ENCODE results near the gene AMACR.
"Not testable (repeated sequence)": the region's sequence is repeated elsewhere in the genome, so short reads cannot be mapped to it uniquely, and the experiment has no call there.

The AMACR gene

DNA sequence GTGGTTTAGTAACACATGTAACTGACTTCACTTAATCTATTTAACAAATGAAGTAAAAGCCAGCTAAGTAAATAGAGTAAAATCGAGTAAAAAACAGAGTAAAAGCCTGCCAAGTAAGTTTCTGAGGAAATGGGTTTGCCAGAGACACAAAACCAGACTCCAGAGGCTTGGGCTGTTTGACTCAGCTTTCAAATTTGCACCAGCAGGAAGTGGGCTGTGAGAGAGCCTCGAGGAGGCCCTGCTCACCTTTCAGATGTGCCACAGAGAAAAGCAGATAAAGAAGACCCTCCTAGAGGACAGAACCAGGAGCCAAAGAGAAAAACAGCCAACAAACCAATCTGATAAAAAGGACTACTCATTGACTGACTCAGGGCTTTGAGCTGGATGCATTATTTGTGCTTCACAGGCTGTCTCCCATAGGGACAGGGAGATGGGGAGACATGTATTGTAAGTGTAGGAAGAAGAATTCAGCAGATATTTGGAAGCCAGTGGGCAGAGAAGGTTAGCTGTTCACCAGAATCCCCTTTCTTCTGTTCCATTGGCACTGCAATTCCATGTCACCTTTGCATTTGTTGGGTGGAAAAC, 14.4 kb upstream of the AMACR start:
- Mint-ChIP-seq H3K9me3 (ENCODE audit: low read depth) (no peaks in the 10 kb centered on the region), H3K27ac (peak overlapping the region; percentile 92), H3K4me3 (peak overlapping the region; percentile 48), H3K36me3 (peaks cover 16% of the 10 kb centered on the region), H3K27me3 (no peaks in the 10 kb centered on the region), H3K4me1 (ENCODE audit: low read depth) (peaks cover 23% of the 10 kb centered on the region)

DNA sequence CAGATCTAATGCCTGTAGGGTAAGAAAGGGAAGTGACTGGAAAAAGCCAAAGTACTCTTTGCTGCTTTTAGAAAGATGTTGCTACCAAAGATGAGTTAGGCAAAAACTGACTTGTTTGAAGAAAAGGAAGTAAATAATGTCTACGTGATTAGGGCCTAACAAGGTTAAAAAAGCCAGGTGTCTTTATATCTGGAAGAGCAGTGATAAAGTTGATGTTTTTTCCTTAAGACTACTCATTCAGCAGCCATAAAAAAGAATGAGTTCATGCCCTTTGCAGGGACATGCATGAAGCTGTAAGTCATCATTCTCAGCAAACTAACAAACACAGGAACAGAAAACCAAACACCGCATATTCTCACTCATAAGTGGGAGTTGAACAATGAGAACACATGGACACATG, 13.5 kb upstream of the AMACR start:
- Mint-ChIP-seq H3K4me3 (peak overlapping the region; percentile 33), H3K36me3 (peaks cover 16% of the 10 kb centered on the region), H3K4me1 (ENCODE audit: low read depth) (peaks cover 23% of the 10 kb centered on the region), H3K9me3 (ENCODE audit: low read depth) (no peaks in the 10 kb centered on the region), H3K27ac (peak overlapping the region; percentile 92), H3K27me3 (no peaks in the 10 kb centered on the region)

DNA sequence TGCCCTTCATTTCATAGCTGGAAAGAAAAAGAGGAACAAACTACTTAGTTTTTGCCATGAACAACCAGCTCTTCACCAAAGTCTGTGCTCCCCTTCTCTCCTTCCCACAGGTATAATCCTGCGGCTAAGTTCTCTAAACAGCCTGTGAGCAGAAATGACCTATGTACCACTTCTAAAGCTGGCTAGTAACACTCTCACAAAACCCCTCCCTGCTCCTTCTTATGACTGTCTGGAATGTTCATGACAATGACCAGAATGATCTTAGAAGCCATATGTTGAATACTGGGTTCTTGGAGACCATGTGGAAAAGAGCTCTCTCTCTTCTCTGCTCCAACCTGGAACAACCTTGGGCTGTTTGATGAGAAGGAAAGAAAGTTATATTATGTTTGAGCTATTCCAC, 12.9 kb upstream of the AMACR start:
- H3K4me3 Mint-ChIP-seq, result no peak overlapping the region
- H3K27ac Mint-ChIP-seq, result no peak overlapping the region
- no peaks in the 10 kb centered on the region for H3K9me3 Mint-ChIP-seq (ENCODE audit: low read depth)
- peaks cover 14% of the 10 kb centered on the region for H3K36me3 Mint-ChIP-seq
- no peaks in the 10 kb centered on the region for H3K27me3 Mint-ChIP-seq
- peaks cover 23% of the 10 kb centered on the region for H3K4me1 Mint-ChIP-seq (ENCODE audit: low read depth)

DNA sequence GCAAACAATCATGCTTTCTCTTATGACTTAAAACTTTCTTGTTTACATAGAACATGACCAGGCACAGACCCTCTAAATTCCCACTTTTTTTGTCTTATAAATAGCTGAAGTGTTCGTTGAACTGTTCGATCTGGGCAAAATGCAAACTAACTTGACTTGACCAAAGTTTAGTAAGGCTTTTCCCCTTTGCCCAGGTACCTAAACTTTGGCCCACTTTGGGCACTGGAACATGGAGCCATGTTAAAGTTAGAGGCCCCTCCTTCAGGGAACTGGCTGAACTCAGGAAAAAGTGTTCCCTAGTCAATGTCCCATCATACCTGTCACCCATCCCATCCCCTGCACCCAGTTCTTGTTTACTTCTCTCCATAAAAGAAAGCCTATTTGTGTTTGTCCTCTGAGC, 9.4 kb upstream of the AMACR start:
- peaks cover 13% of the 10 kb centered on the region for H3K36me3 Mint-ChIP-seq
- H3K9me3 Mint-ChIP-seq (ENCODE audit: low read depth), result peaks cover 6% of the 10 kb centered on the region
- no peak overlapping the region for H3K4me3 Mint-ChIP-seq
- no peak overlapping the region for H3K27ac Mint-ChIP-seq
- H3K27me3 Mint-ChIP-seq, result no peaks in the 10 kb centered on the region
- H3K4me1 Mint-ChIP-seq (ENCODE audit: low read depth), result peaks cover 14% of the 10 kb centered on the region

DNA sequence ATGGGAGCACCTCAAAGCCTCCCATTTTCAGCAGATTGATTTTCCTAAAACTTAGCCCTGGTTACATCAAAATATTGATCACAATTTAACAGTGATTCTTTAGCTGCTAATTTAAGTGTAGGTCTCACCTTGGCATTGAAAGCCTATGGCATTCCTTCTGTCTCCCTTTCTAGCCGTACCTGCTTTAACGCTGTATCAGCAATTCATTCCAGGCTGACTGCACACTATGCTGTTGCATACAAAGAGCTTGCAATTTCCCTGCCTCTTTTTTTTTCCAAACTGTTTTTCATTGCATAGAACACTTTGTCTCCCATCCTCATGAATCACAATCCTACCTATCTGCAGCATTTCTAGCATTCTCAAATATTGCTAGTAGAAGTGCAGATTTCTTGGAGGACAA, 8.9 kb upstream of the AMACR start:
- H3K4me1 Mint-ChIP-seq (ENCODE audit: low read depth), result peaks cover 9% of the 10 kb centered on the region
- no peak overlapping the region for H3K27ac Mint-ChIP-seq
- no peak overlapping the region for H3K4me3 Mint-ChIP-seq
- peaks cover 11% of the 10 kb centered on the region for H3K36me3 Mint-ChIP-seq
- H3K27me3 Mint-ChIP-seq, result no peaks in the 10 kb centered on the region
- H3K9me3 Mint-ChIP-seq (ENCODE audit: low read depth), result peaks cover 6% of the 10 kb centered on the region

DNA sequence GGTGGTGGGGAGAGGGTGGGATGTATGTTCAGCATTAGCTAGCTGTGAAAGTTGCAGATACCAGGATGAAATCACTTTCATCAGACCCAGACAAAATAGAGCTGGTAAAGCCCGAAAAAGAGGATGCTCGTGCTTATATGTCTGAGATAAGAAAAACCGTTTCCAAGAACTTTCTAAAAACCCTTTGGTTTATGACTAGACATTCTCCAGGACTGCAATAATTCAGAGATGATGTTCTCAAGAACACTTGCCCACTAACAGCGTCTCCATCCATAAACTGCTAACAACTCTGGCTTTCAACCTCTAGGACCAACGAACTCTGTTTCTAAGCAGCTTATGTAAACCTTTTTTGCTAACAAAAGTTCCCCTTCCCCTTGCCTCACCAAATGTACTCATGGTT, 8.4 kb upstream of the AMACR start:
- Mint-ChIP-seq H3K36me3 (peaks cover 8% of the 10 kb centered on the region), H3K27ac (no peak overlapping the region), H3K4me1 (ENCODE audit: low read depth) (peaks cover 4% of the 10 kb centered on the region), H3K27me3 (no peaks in the 10 kb centered on the region), H3K4me3 (no peak overlapping the region), H3K9me3 (ENCODE audit: low read depth) (peaks cover 6% of the 10 kb centered on the region)

DNA sequence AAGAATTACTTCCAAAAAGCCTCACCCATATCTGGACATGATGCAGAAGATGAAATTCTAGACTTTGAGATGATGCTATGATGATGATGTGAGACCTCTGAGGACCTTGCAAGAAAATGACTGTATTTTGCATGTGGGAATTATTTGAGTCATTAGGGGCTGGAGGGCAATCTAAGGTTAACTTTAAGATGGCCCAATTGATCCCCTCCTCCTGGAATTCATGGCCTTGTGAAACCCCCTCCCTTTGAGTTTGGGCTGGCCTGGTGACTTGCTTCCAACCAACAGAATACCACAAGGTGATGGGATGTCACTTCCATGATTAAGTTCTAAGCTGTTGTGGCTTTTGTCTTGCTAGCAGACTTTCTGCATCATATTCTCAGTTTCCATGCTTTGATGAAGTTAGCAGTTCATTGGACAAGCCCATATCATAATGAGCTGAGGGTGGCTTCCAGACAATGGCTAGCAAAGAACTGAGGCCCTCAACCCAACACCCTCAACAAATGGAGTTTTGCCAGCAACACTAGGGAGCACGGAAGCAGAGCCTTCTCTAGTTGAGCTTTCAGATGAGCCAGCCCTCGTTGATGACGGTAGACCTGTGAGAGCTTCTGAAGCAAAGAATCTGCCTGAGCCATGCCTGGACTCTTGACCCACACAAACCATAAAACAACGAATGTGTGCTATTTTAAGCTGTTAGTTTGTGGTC, 7.4 kb upstream of the AMACR start:
- Mint-ChIP-seq H3K27me3 (no peaks in the 10 kb centered on the region), H3K4me3 (no peak overlapping the region), H3K27ac (no peak overlapping the region), H3K9me3 (ENCODE audit: low read depth) (peaks cover 6% of the 10 kb centered on the region), H3K4me1 (ENCODE audit: low read depth) (no peaks in the 10 kb centered on the region), H3K36me3 (peaks cover 7% of the 10 kb centered on the region)

DNA sequence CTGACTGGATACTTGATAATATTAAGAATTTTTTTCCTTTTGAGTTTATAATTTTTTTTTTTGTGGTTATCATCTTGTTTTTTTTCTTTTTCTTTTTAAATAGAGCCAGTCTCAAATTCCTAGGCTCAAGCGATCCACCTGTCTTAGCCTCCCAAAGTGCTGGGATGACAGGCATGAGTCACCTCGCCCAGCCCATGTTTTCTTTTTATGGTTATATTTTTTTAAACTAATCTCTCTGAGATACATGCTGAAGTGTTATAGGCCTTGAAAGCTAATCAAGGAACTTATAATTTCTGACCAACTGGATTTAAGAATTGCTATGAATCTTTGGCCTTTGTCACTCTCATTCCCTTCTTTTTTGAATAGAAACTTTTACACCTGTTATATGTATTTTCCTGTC, 6.8 kb upstream of the AMACR start:
- Mint-ChIP-seq H3K4me1 (ENCODE audit: low read depth) (no peaks in the 10 kb centered on the region), H3K27ac (no peak overlapping the region), H3K4me3 (no peak overlapping the region), H3K36me3 (peaks cover 6% of the 10 kb centered on the region), H3K9me3 (ENCODE audit: low read depth) (peaks cover 6% of the 10 kb centered on the region), H3K27me3 (no peaks in the 10 kb centered on the region)

DNA sequence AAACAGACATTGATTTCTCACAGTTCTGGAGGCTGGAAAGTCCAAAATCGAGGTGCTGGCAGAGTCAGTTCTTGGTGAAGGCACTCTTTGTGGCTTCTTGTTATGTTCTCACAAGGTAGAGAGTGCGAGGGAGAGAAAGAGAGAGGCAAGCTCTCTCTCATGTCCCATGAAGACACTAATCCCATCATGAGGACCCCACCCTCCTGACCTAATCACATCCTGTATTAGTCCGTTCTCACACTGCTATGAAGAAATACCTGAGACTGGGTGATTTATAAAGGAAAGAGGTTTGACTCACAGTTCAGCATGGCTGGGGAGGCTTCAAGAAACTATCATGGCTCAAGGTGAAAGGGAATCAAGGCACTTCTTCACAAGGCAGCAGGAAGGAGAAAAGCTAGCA, 5.7 kb upstream of the AMACR start:
- peaks cover 7% of the 10 kb centered on the region for H3K4me1 Mint-ChIP-seq (ENCODE audit: low read depth)
- H3K27ac Mint-ChIP-seq, result no peak overlapping the region
- peaks cover 6% of the 10 kb centered on the region for H3K9me3 Mint-ChIP-seq (ENCODE audit: low read depth)
- no peak overlapping the region for H3K4me3 Mint-ChIP-seq
- H3K27me3 Mint-ChIP-seq, result no peaks in the 10 kb centered on the region
- peaks cover 2% of the 10 kb centered on the region for H3K36me3 Mint-ChIP-seq

DNA sequence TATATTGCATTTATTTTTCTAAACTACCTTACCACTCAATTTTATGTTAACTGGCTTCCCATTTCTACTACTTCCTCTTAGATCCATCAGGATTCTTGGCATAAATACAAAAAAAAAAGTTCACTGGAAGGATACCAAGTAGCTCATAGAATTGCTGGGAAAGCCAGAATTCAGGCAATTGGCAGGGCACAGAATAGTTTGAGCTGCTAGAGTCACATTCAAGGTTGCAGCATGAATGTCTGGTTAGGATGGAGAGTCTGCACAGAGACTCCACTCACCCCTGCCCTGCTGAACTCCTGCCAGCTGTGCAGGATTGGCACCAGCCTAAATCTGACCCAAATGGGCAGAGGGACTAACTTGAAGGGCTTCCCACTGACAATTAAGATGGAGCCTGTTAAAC, 4.9 kb upstream of the AMACR start:
- H3K4me1 Mint-ChIP-seq (ENCODE audit: low read depth), result peaks cover 10% of the 10 kb centered on the region
- H3K27me3 Mint-ChIP-seq, result no peaks in the 10 kb centered on the region
- H3K27ac Mint-ChIP-seq, result no peak overlapping the region
- no peak overlapping the region for H3K4me3 Mint-ChIP-seq
- H3K36me3 Mint-ChIP-seq, result peaks cover 2% of the 10 kb centered on the region
- H3K9me3 Mint-ChIP-seq (ENCODE audit: low read depth), result peaks cover 6% of the 10 kb centered on the region

DNA sequence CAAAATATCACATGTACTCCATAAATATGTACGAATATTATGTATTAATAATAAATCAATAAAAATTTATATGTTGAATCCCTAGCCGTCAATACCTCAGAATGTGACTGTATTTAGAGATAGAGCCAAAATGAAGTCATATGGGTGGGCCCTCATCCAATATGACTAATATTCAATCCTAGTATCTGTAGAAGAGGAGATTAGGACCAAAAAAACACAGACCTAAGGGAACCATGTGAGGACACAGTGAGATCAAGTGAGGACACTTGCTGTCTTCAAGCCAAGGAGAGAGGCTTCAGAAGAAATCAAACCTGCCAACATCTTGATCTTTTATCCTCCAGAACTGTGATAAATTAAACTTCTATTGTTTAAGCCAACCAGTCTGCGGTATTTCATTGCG, 3.7 kb upstream of the AMACR start:
- H3K9me3 Mint-ChIP-seq (ENCODE audit: low read depth), result peaks cover 6% of the 10 kb centered on the region
- peaks cover 18% of the 10 kb centered on the region for H3K4me1 Mint-ChIP-seq (ENCODE audit: low read depth)
- peaks cover 2% of the 10 kb centered on the region for H3K36me3 Mint-ChIP-seq
- no peak overlapping the region for H3K27ac Mint-ChIP-seq
- H3K27me3 Mint-ChIP-seq, result no peaks in the 10 kb centered on the region
- H3K4me3 Mint-ChIP-seq, result no peak overlapping the region

DNA sequence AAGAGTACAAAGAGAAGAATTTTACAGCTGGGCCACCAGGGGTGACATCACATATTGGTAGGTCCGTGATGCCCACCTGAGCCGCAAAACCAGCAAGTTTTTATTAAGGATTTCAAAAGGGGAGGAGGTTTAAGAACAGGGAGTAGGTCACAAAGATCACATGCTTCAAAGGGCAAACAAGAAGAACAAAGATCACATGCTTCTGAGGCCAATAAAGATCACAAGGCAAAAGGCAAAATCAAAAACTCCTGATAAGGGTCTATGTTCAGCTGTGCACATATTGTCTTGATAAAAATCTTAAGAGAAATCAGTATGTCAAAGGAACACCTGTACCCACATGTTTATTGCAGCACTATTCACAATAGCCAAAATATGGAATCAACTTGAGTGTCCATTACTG, 2.3 kb upstream of the AMACR start:
- peaks cover 25% of the 10 kb centered on the region for H3K4me1 Mint-ChIP-seq (ENCODE audit: low read depth)
- H3K27ac Mint-ChIP-seq; H3K9me3 Mint-ChIP-seq (ENCODE audit: low read depth); H3K4me3 Mint-ChIP-seq; H3K27me3 Mint-ChIP-seq; H3K36me3 Mint-ChIP-seq: not testable (repeated sequence)

DNA sequence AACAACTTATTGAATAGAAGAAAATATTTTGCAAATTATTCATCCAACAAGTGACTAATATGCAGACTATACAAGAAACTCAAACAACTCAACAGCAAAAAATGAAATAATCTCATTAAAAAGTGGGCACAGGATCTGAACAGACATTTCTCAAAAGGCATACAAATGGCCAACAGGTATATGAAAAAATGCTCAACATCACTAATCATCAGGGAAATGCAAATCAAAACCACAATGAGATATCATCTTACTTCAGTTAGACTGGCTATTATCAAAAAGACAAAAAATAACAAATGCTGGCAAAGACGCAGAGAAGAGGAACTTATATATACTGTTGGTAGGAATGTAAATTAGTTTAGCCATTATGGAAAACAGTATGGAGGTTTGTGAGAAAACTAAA, 1.8 kb upstream of the AMACR start:
- Mint-ChIP-seq H3K27me3 (no peaks in the 10 kb centered on the region), H3K4me3 (peak overlapping the region; percentile 20), H3K4me1 (ENCODE audit: low read depth) (peaks cover 27% of the 10 kb centered on the region), H3K27ac (no peak overlapping the region), H3K9me3 (ENCODE audit: low read depth) (peaks cover 6% of the 10 kb centered on the region), H3K36me3 (no peaks in the 10 kb centered on the region)

DNA sequence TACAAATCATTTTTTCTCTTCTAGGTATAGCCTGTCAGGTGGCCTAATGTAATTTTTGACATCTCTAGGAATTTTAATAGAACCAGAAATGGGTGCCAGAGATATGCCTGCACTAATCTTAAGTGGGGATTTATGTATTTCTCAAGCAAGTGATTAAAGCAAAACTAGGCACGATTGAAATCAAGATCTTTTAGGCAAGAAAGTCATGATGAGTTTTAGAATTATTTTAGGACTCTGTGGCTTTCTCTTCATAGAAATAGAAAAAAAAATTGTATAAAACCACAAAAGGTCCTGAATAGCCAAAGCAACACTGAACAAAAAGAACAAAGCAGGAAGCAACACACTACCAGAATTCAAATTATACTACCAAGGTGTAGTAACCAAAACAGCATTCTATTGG, 952 bp upstream of the AMACR start:
- H3K4me1 Mint-ChIP-seq (ENCODE audit: low read depth), result peaks cover 28% of the 10 kb centered on the region
- H3K27ac Mint-ChIP-seq, result peak overlapping the region; percentile 89
- H3K36me3 Mint-ChIP-seq, result peaks cover 1% of the 10 kb centered on the region
- peak overlapping the region; percentile 94 for H3K4me3 Mint-ChIP-seq
- no peaks in the 10 kb centered on the region for H3K27me3 Mint-ChIP-seq
- H3K9me3 Mint-ChIP-seq (ENCODE audit: low read depth), result peaks cover 4% of the 10 kb centered on the region

DNA sequence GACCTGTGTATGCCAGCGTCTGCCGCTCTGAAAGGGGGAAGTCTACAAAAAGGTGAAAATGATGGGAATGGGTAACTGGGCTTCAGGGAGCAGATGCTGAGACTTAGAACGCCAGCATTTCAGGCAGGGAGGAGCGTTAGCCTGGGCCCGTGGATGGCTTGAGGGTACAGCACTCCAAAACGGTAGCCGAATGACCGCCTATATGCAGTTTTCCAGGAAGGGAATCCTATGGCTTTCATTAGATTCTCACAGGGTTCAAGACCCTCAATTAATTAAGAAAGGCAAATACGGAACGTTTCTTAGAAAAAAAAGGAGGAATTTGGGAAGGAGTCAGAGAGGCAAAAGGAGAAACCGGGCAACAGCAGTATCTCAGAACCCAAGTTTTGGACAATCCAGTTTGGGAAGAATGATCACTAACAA, 639 bp downstream of the AMACR start:
- H3K4me3 Mint-ChIP-seq, result peak overlapping the region; percentile 94
- H3K27me3 Mint-ChIP-seq, result no peaks in the 10 kb centered on the region
- H3K4me1 Mint-ChIP-seq (ENCODE audit: low read depth), result peaks cover 28% of the 10 kb centered on the region
- peaks cover 9% of the 10 kb centered on the region for H3K36me3 Mint-ChIP-seq
- no peaks in the 10 kb centered on the region for H3K9me3 Mint-ChIP-seq (ENCODE audit: low read depth)
- peak overlapping the region; percentile 89 for H3K27ac Mint-ChIP-seq

DNA sequence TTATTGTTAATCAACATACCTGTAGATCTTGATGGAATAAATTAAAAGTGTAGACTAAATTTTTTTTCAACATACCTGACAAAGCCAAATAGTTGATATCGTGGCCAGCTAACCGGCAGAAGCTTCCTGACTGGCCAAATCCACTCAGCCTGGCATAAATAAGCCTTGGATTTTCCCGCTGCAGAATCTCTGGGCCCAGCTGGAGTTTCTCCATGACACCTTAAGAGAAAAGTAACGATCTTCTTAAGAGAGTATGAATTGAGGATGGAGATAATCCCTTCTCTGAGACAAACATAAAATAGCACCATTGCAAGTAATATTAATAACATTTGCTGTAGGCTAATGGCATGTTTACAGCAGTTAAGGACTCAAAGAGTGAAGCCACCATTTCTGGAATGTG, 2.2 kb downstream of the AMACR start:
- Mint-ChIP-seq H3K27ac (peak overlapping the region; percentile 41), H3K36me3 (peaks cover 9% of the 10 kb centered on the region), H3K9me3 (ENCODE audit: low read depth) (no peaks in the 10 kb centered on the region), H3K4me3 (peak overlapping the region; percentile 41), H3K27me3 (no peaks in the 10 kb centered on the region), H3K4me1 (ENCODE audit: low read depth) (peaks cover 28% of the 10 kb centered on the region)

Data from activated naive CD8-positive, alpha-beta T cell (primary cell).